Liver (tissue), 9 donors: ENCODE data around the gene ITPK1. TPM values are rescaled to one million over a fixed set of nuclear protein-coding genes. Genes with fewer than 3 reads are reported as not detected.

Source experiments
- DNase-seq: peaks from one replicate; pipeline ENCODE4 v3.0.0-alpha.2; 2017; ENCODE audit warnings: low spot score
- H3K27ac ChIP-seq, 2 donors: one replicate each; pipeline ENCODE4 v1.7.0; 2013; ENCODE audit warnings: inconsistent platforms in 2 of 2, low read length in 2 of 2, control low read depth in 1 of 2, low read depth in 1 of 2, mild to moderate bottlenecking in 1 of 2
- H3K27me3 ChIP-seq, 4 donors: one replicate each; pipeline versions ENCODE4 v1.6.1 to v1.7.0; 2013; ENCODE audit warnings: low read length in 3 of 4, inconsistent platforms in 1 of 4, mild to moderate bottlenecking in 1 of 4, moderate library complexity in 1 of 4; ENCODE audit not compliant: control insufficient read depth in 4 of 4, insufficient read depth in 4 of 4
- H3K36me3 ChIP-seq, 4 donors: one replicate each; pipeline versions ENCODE4 v1.6.1 to v1.7.0; 2013; ENCODE audit warnings: low read length in 3 of 4, mild to moderate bottlenecking in 3 of 4, low read depth in 1 of 4, moderate library complexity in 1 of 4; ENCODE audit not compliant: control insufficient read depth in 4 of 4, insufficient read depth in 3 of 4
- H3K4me1 ChIP-seq, 4 donors: one replicate each; pipeline versions ENCODE4 v1.6.1 to v1.7.0; 2013; ENCODE audit warnings: low read length in 3 of 4, mild to moderate bottlenecking in 3 of 4, moderate library complexity in 1 of 4; ENCODE audit not compliant: control insufficient read depth in 4 of 4, insufficient read depth in 4 of 4
- H3K4me3 ChIP-seq, 3 donors: one replicate each; pipeline versions ENCODE4 v1.6.1 to v1.7.0; 2013; ENCODE audit warnings: low read length in 3 of 3, control low read depth in 1 of 3, low read depth in 1 of 3, mild to moderate bottlenecking in 1 of 3
- H3K9ac ChIP-seq, 2 donors: one replicate each; pipeline ENCODE4 v1.7.0; 2013; ENCODE audit warnings: low read length in 2 of 2, mild to moderate bottlenecking in 2 of 2, moderate library complexity in 2 of 2, control low read depth in 1 of 2, low read depth in 1 of 2
- H3K9me3 ChIP-seq, 4 donors: one replicate each; pipeline versions ENCODE4 v1.6.1 to v1.7.0; 2013; ENCODE audit warnings: low read length in 3 of 4; ENCODE audit not compliant: control insufficient read depth in 4 of 4
- EGR1 ChIP-seq, 2 donors: IDR thresholded peaks; 2 replicates each; pipeline ENCODE4 v1.6.1; 2016 to 2018; ENCODE audit warnings: antibody characterized with exemption in 2 of 2, low read depth in 2 of 2
- FOXA1 ChIP-seq: IDR thresholded peaks from 2 replicates; pipeline ENCODE4 v1.6.1; 2016; ENCODE audit warnings: antibody characterized with exemption
- FOXA2 ChIP-seq: IDR thresholded peaks from 2 replicates; pipeline ENCODE4 v1.6.1; 2016; ENCODE audit warnings: antibody characterized with exemption
- GABPA ChIP-seq, 2 donors: IDR thresholded peaks in 1 of 2; conservative IDR thresholded peaks in 1 of 2; 2 replicates each; pipeline ENCODE4 v1.6.1; 2016; ENCODE audit warnings: antibody characterized with exemption in 2 of 2, mild to moderate bottlenecking in 1 of 2, moderate library complexity in 1 of 2
- HNF4A ChIP-seq, 2 donors: conservative IDR thresholded peaks; 2 replicates each; pipeline ENCODE4 v1.6.1; 2016; ENCODE audit warnings: antibody characterized with exemption in 2 of 2, mild to moderate bottlenecking in 2 of 2
- HNF4G ChIP-seq: IDR thresholded peaks from 2 replicates; pipeline ENCODE4 v1.6.1; 2016; ENCODE audit warnings: antibody characterized with exemption
- JUND ChIP-seq, 2 donors: IDR thresholded peaks; 2 replicates each; pipeline ENCODE4 v1.6.1; 2016; ENCODE audit warnings: antibody characterized with exemption in 2 of 2
- NR2F2 ChIP-seq: IDR thresholded peaks from 2 replicates; pipeline ENCODE4 v1.6.1; 2016; ENCODE audit warnings: antibody characterized with exemption
- RAD21 ChIP-seq, 2 donors: IDR thresholded peaks; 2 replicates each; pipeline ENCODE4 v1.6.1; 2016; ENCODE audit warnings: antibody characterized with exemption in 2 of 2, mild to moderate bottlenecking in 2 of 2
- RXRA ChIP-seq, 2 donors: IDR thresholded peaks; 2 replicates each; pipeline ENCODE4 v1.6.1; 2017 to 2018; ENCODE audit warnings: antibody characterized with exemption in 2 of 2, mild to moderate bottlenecking in 1 of 2
- SP1 ChIP-seq: IDR thresholded peaks from 2 replicates; pipeline ENCODE4 v1.6.1; 2018; ENCODE audit warnings: antibody characterized with exemption, mild to moderate bottlenecking
- TAF1 ChIP-seq: conservative IDR thresholded peaks from 2 replicates; pipeline ENCODE4 v1.6.1; 2016; ENCODE audit warnings: antibody characterized with exemption, mild to moderate bottlenecking
- YY1 ChIP-seq: IDR thresholded peaks from 2 replicates; pipeline ENCODE4 v1.6.1; 2016; ENCODE audit warnings: antibody characterized with exemption, mild to moderate bottlenecking
- WGBS: extraction: QIAGEN DNeasy Blood & Tissue Kit; methylation state at CpG from one replicate; pipeline ENCODE4 v1.1.7; 2013; 5-methylcytosine and 5-hydroxymethylcytosine counted together
- polyA plus RNA-seq, 2 donors: library from polyadenylated mRNA; stranded (reverse) in 1 of 2; unstranded in 1 of 2; fragments of 200-250 nt in 1 of 2; fragments of >200 nt in 1 of 2; fragmentation: Nextera tagmentation in 1 of 2; extraction: Ambion mirVana in 1 of 2; gene quantifications; one replicate each; pipeline versions ENCODE4 v1.2.1 to v1.2.3, GENCODE V29; 2013 to 2015
- total RNA-seq, 2 donors: library from RNA; depleted of rRNA; stranded (reverse); fragments of >200 nt; gene quantifications; one replicate each; pipeline ENCODE4 v1.2.3, GENCODE V29; 2014
- TF ChIP-seq, protein P1 (sequence below): fragments of 150-350 bp; IDR thresholded peaks from 2 replicates; pipeline ENCODE4 v1.5.1; 2017; ENCODE audit warnings: improper control_type of control experiment, low read depth, low read length; ENCODE audit not compliant: missing input control
- TF ChIP-seq, protein P2 (sequence below): IDR thresholded peaks from 2 replicates; pipeline ENCODE4 v1.6.1; 2016; ENCODE audit warnings: antibody characterized with exemption
- TF ChIP-seq, protein P3 (sequence below): IDR thresholded peaks from 2 replicates; pipeline ENCODE4 v1.6.1; 2016; ENCODE audit warnings: antibody characterized with exemption
- TF ChIP-seq, protein P4 (sequence below): IDR thresholded peaks from 2 replicates; pipeline ENCODE4 v1.6.1; 2016; ENCODE audit warnings: antibody characterized with exemption
- TF ChIP-seq, protein P5 (sequence below): IDR thresholded peaks from 2 replicates; pipeline ENCODE4 v1.6.1; 2016; ENCODE audit warnings: antibody characterized with exemption, mild to moderate bottlenecking
- donor health status: healthy.
- donor health status: healthy.
- donor health status: healthy.
- donor health status: healthy.
- donor health status: healthy.

ITPK1 gene
- total and polyA plus RNA-seq, 4 donors, result 9.0 to 41.2 (median 20.4) TPM

DNA sequence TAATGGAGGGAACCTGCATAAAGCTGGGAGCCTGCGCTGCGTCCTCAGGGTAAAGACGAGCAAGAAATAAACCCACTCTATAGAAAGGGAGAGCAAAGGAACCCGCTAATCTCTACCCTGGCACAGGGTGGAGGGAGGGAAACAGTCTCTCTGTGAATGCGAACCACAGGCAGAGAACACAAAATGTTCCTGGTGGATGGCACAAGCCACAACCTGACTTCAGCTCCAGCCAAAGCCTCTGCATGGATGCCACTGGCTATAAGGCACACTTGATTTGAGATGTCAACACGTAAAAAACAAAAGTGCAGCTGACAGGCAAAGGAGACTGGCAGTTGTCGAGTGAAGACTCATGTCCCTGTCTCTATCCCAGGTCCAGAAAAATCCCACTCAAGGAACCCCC lies 160.3 kb downstream of the ITPK1 start:
- no peaks in the 10 kb centered on the region for H3K27me3 ChIP-seq
- H3K4me3 ChIP-seq, result no peak overlapping the region
- TF ChIP-seq JUND (IDR thresholded peaks at IDR 0.05), result no peak
- 98% methylated on average over 7 of the region's 7 CpGs for WGBS
- H3K9me3 ChIP-seq, result no peaks in the 10 kb centered on the region
- peaks cover 1 to 57% (median 5%) of the 10 kb centered on the region in 4 donors for H3K36me3 ChIP-seq
- H3K4me1 ChIP-seq, result no peaks in the 10 kb centered on the region
- H3K27ac ChIP-seq, result no peak overlapping the region
- DNase-seq, result no peak
- H3K9ac ChIP-seq, result no peak overlapping the region

DNA sequence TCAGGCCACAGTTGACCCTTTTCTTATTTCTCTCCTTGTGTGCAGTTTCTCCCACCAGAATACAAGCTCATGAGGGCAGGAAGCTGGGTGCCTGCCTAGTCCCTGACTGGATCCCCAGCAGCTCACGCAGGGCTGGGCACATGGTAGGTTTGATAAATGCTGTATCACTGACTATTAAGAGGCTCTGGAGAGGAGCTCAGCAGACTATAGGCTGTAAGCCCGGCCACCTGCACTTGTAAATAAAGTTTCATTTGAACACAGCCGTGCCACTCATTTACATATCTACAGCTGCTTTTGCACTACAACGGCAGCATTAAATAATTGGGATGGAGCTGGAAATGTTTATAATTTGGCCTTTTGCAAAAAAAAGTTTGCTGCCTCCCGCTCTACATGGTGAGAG lies 160.8 kb downstream of the ITPK1 start:
- Histone ChIP-seq H3K4me3 (no peak overlapping the region), H3K9me3 (no peaks in the 10 kb centered on the region), H3K9ac (no peak overlapping the region), H3K36me3 (peaks cover 3 to 56% (median 6%) of the 10 kb centered on the region in 4 donors), H3K4me1 (no peaks in the 10 kb centered on the region), H3K27ac (no peak overlapping the region), H3K27me3 (no peaks in the 10 kb centered on the region)
- TF ChIP-seq GABPA (IDR thresholded peaks at IDR 0.05 in 1 of 2, conservative IDR thresholded peaks at IDR 0.05 in 1 of 2) (no peak), TAF1 (no peak), NR2F2 (no peak), EGR1 (IDR thresholded peaks at IDR 0.05; ENCODE audit: low read depth in 2 of 2) (no peak), RAD21 (IDR thresholded peaks at IDR 0.05) (no peak), FOXA1 (no peak), YY1 (no peak), HNF4A (conservative IDR thresholded peaks at IDR 0.05) (no peak), HNF4G (no peak), FOXA2 (no peak), RXRA (IDR thresholded peaks at IDR 0.05) (no peak), SP1 (no peak)
- TF ChIP-seq, protein P1, sequence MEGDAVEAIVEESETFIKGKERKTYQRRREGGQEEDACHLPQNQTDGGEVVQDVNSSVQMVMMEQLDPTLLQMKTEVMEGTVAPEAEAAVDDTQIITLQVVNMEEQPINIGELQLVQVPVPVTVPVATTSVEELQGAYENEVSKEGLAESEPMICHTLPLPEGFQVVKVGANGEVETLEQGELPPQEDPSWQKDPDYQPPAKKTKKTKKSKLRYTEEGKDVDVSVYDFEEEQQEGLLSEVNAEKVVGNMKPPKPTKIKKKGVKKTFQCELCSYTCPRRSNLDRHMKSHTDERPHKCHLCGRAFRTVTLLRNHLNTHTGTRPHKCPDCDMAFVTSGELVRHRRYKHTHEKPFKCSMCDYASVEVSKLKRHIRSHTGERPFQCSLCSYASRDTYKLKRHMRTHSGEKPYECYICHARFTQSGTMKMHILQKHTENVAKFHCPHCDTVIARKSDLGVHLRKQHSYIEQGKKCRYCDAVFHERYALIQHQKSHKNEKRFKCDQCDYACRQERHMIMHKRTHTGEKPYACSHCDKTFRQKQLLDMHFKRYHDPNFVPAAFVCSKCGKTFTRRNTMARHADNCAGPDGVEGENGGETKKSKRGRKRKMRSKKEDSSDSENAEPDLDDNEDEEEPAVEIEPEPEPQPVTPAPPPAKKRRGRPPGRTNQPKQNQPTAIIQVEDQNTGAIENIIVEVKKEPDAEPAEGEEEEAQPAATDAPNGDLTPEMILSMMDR, result no peak
- TF ChIP-seq, protein P2, sequence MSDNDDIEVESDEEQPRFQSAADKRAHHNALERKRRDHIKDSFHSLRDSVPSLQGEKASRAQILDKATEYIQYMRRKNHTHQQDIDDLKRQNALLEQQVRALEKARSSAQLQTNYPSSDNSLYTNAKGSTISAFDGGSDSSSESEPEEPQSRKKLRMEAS, result no peak
- TF ChIP-seq, protein P3, sequence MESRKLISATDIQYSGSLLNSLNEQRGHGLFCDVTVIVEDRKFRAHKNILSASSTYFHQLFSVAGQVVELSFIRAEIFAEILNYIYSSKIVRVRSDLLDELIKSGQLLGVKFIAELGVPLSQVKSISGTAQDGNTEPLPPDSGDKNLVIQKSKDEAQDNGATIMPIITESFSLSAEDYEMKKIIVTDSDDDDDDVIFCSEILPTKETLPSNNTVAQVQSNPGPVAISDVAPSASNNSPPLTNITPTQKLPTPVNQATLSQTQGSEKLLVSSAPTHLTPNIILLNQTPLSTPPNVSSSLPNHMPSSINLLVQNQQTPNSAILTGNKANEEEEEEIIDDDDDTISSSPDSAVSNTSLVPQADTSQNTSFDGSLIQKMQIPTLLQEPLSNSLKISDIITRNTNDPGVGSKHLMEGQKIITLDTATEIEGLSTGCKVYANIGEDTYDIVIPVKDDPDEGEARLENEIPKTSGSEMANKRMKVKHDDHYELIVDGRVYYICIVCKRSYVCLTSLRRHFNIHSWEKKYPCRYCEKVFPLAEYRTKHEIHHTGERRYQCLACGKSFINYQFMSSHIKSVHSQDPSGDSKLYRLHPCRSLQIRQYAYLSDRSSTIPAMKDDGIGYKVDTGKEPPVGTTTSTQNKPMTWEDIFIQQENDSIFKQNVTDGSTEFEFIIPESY, result no peak
- TF ChIP-seq, protein P4, sequence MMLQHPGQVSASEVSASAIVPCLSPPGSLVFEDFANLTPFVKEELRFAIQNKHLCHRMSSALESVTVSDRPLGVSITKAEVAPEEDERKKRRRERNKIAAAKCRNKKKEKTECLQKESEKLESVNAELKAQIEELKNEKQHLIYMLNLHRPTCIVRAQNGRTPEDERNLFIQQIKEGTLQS, result no peak
- TF ChIP-seq, protein P5, sequence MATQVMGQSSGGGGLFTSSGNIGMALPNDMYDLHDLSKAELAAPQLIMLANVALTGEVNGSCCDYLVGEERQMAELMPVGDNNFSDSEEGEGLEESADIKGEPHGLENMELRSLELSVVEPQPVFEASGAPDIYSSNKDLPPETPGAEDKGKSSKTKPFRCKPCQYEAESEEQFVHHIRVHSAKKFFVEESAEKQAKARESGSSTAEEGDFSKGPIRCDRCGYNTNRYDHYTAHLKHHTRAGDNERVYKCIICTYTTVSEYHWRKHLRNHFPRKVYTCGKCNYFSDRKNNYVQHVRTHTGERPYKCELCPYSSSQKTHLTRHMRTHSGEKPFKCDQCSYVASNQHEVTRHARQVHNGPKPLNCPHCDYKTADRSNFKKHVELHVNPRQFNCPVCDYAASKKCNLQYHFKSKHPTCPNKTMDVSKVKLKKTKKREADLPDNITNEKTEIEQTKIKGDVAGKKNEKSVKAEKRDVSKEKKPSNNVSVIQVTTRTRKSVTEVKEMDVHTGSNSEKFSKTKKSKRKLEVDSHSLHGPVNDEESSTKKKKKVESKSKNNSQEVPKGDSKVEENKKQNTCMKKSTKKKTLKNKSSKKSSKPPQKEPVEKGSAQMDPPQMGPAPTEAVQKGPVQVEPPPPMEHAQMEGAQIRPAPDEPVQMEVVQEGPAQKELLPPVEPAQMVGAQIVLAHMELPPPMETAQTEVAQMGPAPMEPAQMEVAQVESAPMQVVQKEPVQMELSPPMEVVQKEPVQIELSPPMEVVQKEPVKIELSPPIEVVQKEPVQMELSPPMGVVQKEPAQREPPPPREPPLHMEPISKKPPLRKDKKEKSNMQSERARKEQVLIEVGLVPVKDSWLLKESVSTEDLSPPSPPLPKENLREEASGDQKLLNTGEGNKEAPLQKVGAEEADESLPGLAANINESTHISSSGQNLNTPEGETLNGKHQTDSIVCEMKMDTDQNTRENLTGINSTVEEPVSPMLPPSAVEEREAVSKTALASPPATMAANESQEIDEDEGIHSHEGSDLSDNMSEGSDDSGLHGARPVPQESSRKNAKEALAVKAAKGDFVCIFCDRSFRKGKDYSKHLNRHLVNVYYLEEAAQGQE, result no peak
- WGBS, result 91% methylated on average over 5 of the region's 5 CpGs
- DNase-seq, result no peak
